Measurements from ENCODE around the gene CYSRT1. TPM values are rescaled to one million over a fixed set of nuclear protein-coding genes. Genes with fewer than 3 reads are reported as not detected.

Gene CYSRT1
- total RNA-seq, 1 experiment from 2014 or later, result 1.3 TPM

GRCh38 chr9:137192448-137192780, 32.6 kb upstream of the CYSRT1 start:
- no peak overlapping the region for H3K27ac ChIP-seq (ENCODE audit: low read length)
- H3K79me2 ChIP-seq (ENCODE audit: low read length), result peaks cover 29% of the 10 kb centered on the region
- ChIA-PET POLR2A (ENCODE audit: unreplicated experiment) (no interaction called here), CTCF (no interaction called here)
- peaks cover 31% of the 10 kb centered on the region for H3K4me1 ChIP-seq (ENCODE audit: insufficient read depth, low read length)
- H3K4me2 ChIP-seq (ENCODE audit: low read length), result no peak overlapping the region
- no peaks in the 10 kb centered on the region for H3F3A ChIP-seq (ENCODE audit: low read length, unreplicated experiment)
- TF ChIP-seq EZH2 (IDR thresholded peaks at IDR 0.05; ENCODE audit: low read length, unreplicated experiment), result no peak
- H3K9me3 ChIP-seq (ENCODE audit: low read length), result no peaks in the 10 kb centered on the region
- no peaks in the 10 kb centered on the region for H3K27me3 ChIP-seq (ENCODE audit: low read length)
- ATAC-seq (no peak), DNase-seq (no peak)
- no peak overlapping the region for H3K4me3 ChIP-seq (ENCODE audit: low read length)
- no peak overlapping the region for H2AFZ ChIP-seq (ENCODE audit: low read length)
- H3K9ac ChIP-seq (ENCODE audit: low read length), result no peak overlapping the region
- H3K9me2 ChIP-seq (replicated peaks; ENCODE audit: low read length), result no peaks in the 10 kb centered on the region
- BruUV-seq (replicated peaks), result no TSS peak
- H3K36me3 ChIP-seq (ENCODE audit: low read depth, low read length), result no peaks in the 10 kb centered on the region
- H4K20me1 ChIP-seq (ENCODE audit: low read length), result peaks cover 11% of the 10 kb centered on the region
- intact Hi-C loops (cut with micrococcal nuclease), result no loop called here

DNA sequence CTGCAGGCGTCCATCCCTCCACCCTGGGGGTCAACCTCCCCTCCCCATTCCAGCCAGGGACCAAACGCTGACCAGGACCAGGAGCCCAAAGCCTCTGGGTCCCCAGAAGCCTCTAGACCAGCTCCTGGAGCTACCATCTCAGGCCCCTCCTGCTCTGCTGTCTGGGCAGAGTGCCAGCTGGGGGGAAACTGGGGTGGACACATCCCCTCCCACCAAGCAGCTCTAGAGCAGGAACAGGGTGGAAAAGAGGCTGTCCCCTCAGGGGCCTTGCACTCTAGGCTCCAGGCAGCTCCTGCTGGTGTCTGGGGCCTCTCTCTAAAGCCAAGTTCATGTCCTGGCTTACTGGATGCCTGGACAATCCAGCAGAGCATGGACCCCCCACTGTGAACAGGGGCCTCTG, 32.1 kb upstream of the CYSRT1 start:
- DNase-seq, result no peak
- BruUV-seq (replicated peaks), result no TSS peak
- no peak for ATAC-seq
- no peaks in the 10 kb centered on the region for H3K9me3 ChIP-seq (ENCODE audit: low read length)
- intact Hi-C loops (cut with micrococcal nuclease), result no loop called here
- no peaks in the 10 kb centered on the region for H3K36me3 ChIP-seq (ENCODE audit: low read depth, low read length)
- no peaks in the 10 kb centered on the region for H3K27me3 ChIP-seq (ENCODE audit: low read length)
- ChIA-PET POLR2A (ENCODE audit: unreplicated experiment) (no interaction called here), CTCF (no interaction called here)
- H3K27ac ChIP-seq (ENCODE audit: low read length), result no peak overlapping the region
- H3K4me1 ChIP-seq (ENCODE audit: insufficient read depth, low read length), result peaks cover 34% of the 10 kb centered on the region
- no peak overlapping the region for H3K4me3 ChIP-seq (ENCODE audit: low read length)
- TF ChIP-seq CTCF (conservative IDR thresholded peaks at IDR 0.05; ENCODE audit: low read depth, low read length), result no peak
- TF ChIP-seq EZH2 (IDR thresholded peaks at IDR 0.05; ENCODE audit: low read length, unreplicated experiment), result no peak
- TF ChIP-seq EZH2phosphoT487 (IDR thresholded peaks at IDR 0.05; ENCODE audit: borderline replicate concordance, low read length), result no peak
- no peaks in the 10 kb centered on the region for H3K9me2 ChIP-seq (replicated peaks; ENCODE audit: low read length)
- peaks cover 11% of the 10 kb centered on the region for H4K20me1 ChIP-seq (ENCODE audit: low read length)
- H3K79me2 ChIP-seq (ENCODE audit: low read length), result peaks cover 29% of the 10 kb centered on the region
- no peaks in the 10 kb centered on the region for H3F3A ChIP-seq (ENCODE audit: low read length, unreplicated experiment)
- no peak overlapping the region for H2AFZ ChIP-seq (ENCODE audit: low read length)
- no peak overlapping the region for H3K9ac ChIP-seq (ENCODE audit: low read length)
- H3K4me2 ChIP-seq (ENCODE audit: low read length), result no peak overlapping the region

GRCh38 chr9:137193771-137194170, 31.2 kb upstream of the CYSRT1 start:
- no peak overlapping the region for H3K27ac ChIP-seq (ENCODE audit: low read length)
- H3K9me3 ChIP-seq (ENCODE audit: low read length), result no peaks in the 10 kb centered on the region
- H3K4me1 ChIP-seq (ENCODE audit: insufficient read depth, low read length), result peaks cover 43% of the 10 kb centered on the region
- intact Hi-C loops (cut with micrococcal nuclease), result no loop called here
- no peak overlapping the region for H3K4me3 ChIP-seq (ENCODE audit: low read length)
- H3K36me3 ChIP-seq (ENCODE audit: low read depth, low read length), result no peaks in the 10 kb centered on the region
- no peaks in the 10 kb centered on the region for H3F3A ChIP-seq (ENCODE audit: low read length, unreplicated experiment)
- H3K9me2 ChIP-seq (replicated peaks; ENCODE audit: low read length), result no peaks in the 10 kb centered on the region
- no peak overlapping the region for H3K4me2 ChIP-seq (ENCODE audit: low read length)
- POLR2A ChIA-PET (ENCODE audit: unreplicated experiment), result no interaction called here
- H3K9ac ChIP-seq (ENCODE audit: low read length), result no peak overlapping the region
- no peak overlapping the region for H2AFZ ChIP-seq (ENCODE audit: low read length)
- CTCF ChIA-PET, result no interaction called here
- BruUV-seq (replicated peaks), result no TSS peak
- no peak for DNase-seq
- TF ChIP-seq EZH2 (IDR thresholded peaks at IDR 0.05; ENCODE audit: low read length, unreplicated experiment) (no peak), CTCF (conservative IDR thresholded peaks at IDR 0.05; ENCODE audit: low read depth, low read length) (no peak), EZH2phosphoT487 (IDR thresholded peaks at IDR 0.05; ENCODE audit: borderline replicate concordance, low read length) (no peak)
- H3K79me2 ChIP-seq (ENCODE audit: low read length), result peaks cover 26% of the 10 kb centered on the region
- ATAC-seq, result no peak
- H3K27me3 ChIP-seq (ENCODE audit: low read length), result no peaks in the 10 kb centered on the region
- H4K20me1 ChIP-seq (ENCODE audit: low read length), result peaks cover 17% of the 10 kb centered on the region
